HCT116 (cell line): Measurements from ENCODE around the gene RCOR2.

ENCODE experiments used
- EZH2 ChIP-seq: fragments of 200-600 bp; sonication (generic); IDR thresholded peaks from 2 replicates; pipeline ENCODE4 v1.6.1; 2017; ENCODE audit warnings: antibody characterized with exemption, mixed run types
- MAX ChIP-seq: IDR thresholded peaks from 2 replicates; pipeline ENCODE4 v1.6.1; 2012
- POLR2AphosphoS5 ChIP-seq: IDR thresholded peaks from 2 replicates; pipeline ENCODE4 v1.6.1; 2011; ENCODE audit warnings: mild to moderate bottlenecking, low read depth, low read length, moderate library complexity
- RAD21 ChIP-seq: IDR thresholded peaks from 2 replicates; pipeline ENCODE4 v1.6.1; 2012; ENCODE audit warnings: low read depth, mild to moderate bottlenecking

DNA sequence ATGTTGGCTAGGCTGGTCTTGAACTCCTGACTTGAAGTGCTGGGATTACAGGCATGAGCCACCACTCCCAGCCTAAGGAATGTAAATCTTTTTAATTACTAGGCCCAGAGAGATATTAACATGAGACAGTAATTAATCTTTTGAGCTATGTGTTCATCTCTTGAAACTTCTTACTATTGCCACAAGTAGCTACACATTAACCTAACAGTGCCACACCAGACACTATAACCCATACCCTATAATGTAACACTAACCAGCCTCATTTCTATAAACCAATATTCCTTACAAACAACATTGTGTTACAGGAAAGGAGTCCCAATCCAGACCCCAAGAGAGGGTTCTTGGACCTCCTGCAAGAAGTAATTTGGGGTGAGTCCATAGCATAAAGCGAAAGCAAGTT lies 49.5 kb upstream of the RCOR2 start:
- TF ChIP-seq RAD21, result no peak
- TF ChIP-seq EZH2, result no peak
- TF ChIP-seq POLR2AphosphoS5, result no peak
- no peak for TF ChIP-seq MAX
